HCT116 (cell line): Measurements from ENCODE around the gene H2AZ1. TPM values are rescaled to one million over a fixed set of nuclear protein-coding genes. Genes with fewer than 3 reads are reported as not detected.

ENCODE experiments used
- total RNA-seq: library from RNA; stranded (reverse); gene quantifications from one replicate; pipeline ENCODE4 v1.2.1, GENCODE V29; 2021; ENCODE audit not compliant: unreplicated experiment

The H2AZ1 gene
- total RNA-seq, 1 experiment from 2014 or later, result 839 TPM

Other genes with a start within 250 kb of the H2AZ1 start
- gene DAPP1, start 133.4 kb downstream of the H2AZ1 start, total RNA-seq, result 0.76 TPM
- 21.0 TPM for gene LAMTOR3, start 55.8 kb downstream of the H2AZ1 start, total RNA-seq
- 52.5 TPM for gene DNAJB14, start 3.7 kb downstream of the H2AZ1 start, total RNA-seq
- 7.0 TPM for gene DDIT4L, start 240.2 kb upstream of the H2AZ1 start, total RNA-seq